DND-41 (cell line): ENCODE data around the gene SCCPDH.

Source experiments
- ATAC-seq: fragments of 200-7000 bp; cut with Tn5 transposase; 3 replicates; pipeline ENCODE4 v1.9.1; 2021; ENCODE audit warnings: low read depth; ENCODE audit not compliant: insufficient read depth
- DNase-seq: peaks from one replicate; pipeline ENCODE4 v3.0.0-alpha.2; 2020
- H2AFZ ChIP-seq: 2 replicates; pipeline ENCODE4 v1.6.0; 2012; ENCODE audit warnings: low read depth, low read length
- H3K27ac ChIP-seq: 2 replicates; pipeline ENCODE4 v1.5.1; 2012; ENCODE audit warnings: low read length, inconsistent platforms
- H3K27me3 ChIP-seq: fragments of 200-600 bp; sonication (generic); 2 replicates; pipeline ENCODE4 v1.6.0; 2012; ENCODE audit warnings: low read length, mild to moderate bottlenecking, inconsistent platforms; ENCODE audit not compliant: insufficient read depth, poor library complexity
- H3K36me3 ChIP-seq: 2 replicates; pipeline ENCODE4 v1.5.1; 2012; ENCODE audit warnings: low read length, inconsistent platforms; ENCODE audit not compliant: insufficient read depth
- H3K4me1 ChIP-seq: 2 replicates; pipeline ENCODE4 v1.5.1; 2012; ENCODE audit warnings: mild to moderate bottlenecking, low read length; ENCODE audit not compliant: insufficient read depth
- H3K4me2 ChIP-seq: 2 replicates; pipeline ENCODE4 v1.6.0; 2012; ENCODE audit warnings: mild to moderate bottlenecking, moderate library complexity, low read length, inconsistent platforms; ENCODE audit not compliant: insufficient read depth
- H3K4me3 ChIP-seq, 2 experiments: fragments of 200-600 bp in 1 of 2; shearing (Covaris generic) in 1 of 2; 2 replicates each; pipeline ENCODE4 v1.5.1; 2012 to 2016; ENCODE audit warnings: inconsistent platforms in 2 of 2, low read length in 2 of 2, mild to moderate bottlenecking in 2 of 2, low read depth in 1 of 2, moderate library complexity in 1 of 2
- H3K79me2 ChIP-seq: 2 replicates; pipeline ENCODE4 v1.6.0; 2012; ENCODE audit warnings: low read length, inconsistent platforms; ENCODE audit not compliant: insufficient read depth
- H3K9ac ChIP-seq: 2 replicates; pipeline ENCODE4 v1.6.0; 2012; ENCODE audit warnings: low read depth, mild to moderate bottlenecking, inconsistent platforms, low read length, moderate library complexity
- H3K9me3 ChIP-seq: 2 replicates; pipeline ENCODE4 v1.5.1; 2012; ENCODE audit warnings: low read length, moderate library complexity, mild to moderate bottlenecking, inconsistent platforms; ENCODE audit not compliant: insufficient read depth, severe bottlenecking
- H4K20me1 ChIP-seq: 2 replicates; pipeline ENCODE4 v1.6.0; 2012; ENCODE audit warnings: low read length; ENCODE audit not compliant: insufficient read depth
- CTCF ChIP-seq: IDR thresholded peaks from 2 replicates; pipeline ENCODE4 v1.5.1; 2012; ENCODE audit warnings: borderline replicate concordance, low read length, moderate library complexity, mild to moderate bottlenecking; ENCODE audit not compliant: poor library complexity, severe bottlenecking; ENCODE audit errors: extremely low read depth
- EZH2 ChIP-seq: IDR thresholded peaks from 3 replicates; pipeline ENCODE4 v1.6.1; 2012; ENCODE audit warnings: borderline replicate concordance, low read depth, mild to moderate bottlenecking, moderate library complexity, low read length, inconsistent platforms; ENCODE audit not compliant: severe bottlenecking

Gene SCCPDH

GRCh38 chr1:246724016-246724730, at the start of gene SCCPDH:
TSS of gene SCCPDH (plus strand) at chr1:246724409. CDS start at chr1:246724423, 14 bp downstream.
- H3K36me3 ChIP-seq = peaks cover 29% of the 10 kb centered on the region
- DNase-seq (peak; percentile 84), ATAC-seq (peak; percentile 94)
- peak within 1 kb of the TSS; percentile 92 for H3K4me2 ChIP-seq
- peak within 1 kb of the TSS; percentile 95 for H2AFZ ChIP-seq
- peaks cover 16% of the 10 kb centered on the region for H3K9me3 ChIP-seq
- no peaks in the 10 kb centered on the region for H4K20me1 ChIP-seq
- peak within 1 kb of the TSS; percentile 80 to 94 for H3K4me3 ChIP-seq
- no peaks in the 10 kb centered on the region for H3K27me3 ChIP-seq
- TF ChIP-seq EZH2 (no peak), CTCF (no peak)
- H3K9ac ChIP-seq = peak within 1 kb of the TSS; percentile 98
- peaks cover 50% of the 10 kb centered on the region for H3K79me2 ChIP-seq
- H3K4me1 ChIP-seq = peaks cover 26% of the 10 kb centered on the region
- H3K27ac ChIP-seq = peak within 1 kb of the TSS; percentile 86

- ATAC-seq (no peak), DNase-seq (no peak)
- TF ChIP-seq CTCF (no peak), EZH2 (no peak)
- Histone ChIP-seq H3K27me3 (no peaks in the 10 kb centered on the region), H3K36me3 (no peaks in the 10 kb centered on the region), H3K9me3 (no peaks in the 10 kb centered on the region), H3K79me2 (no peaks in the 10 kb centered on the region), H3K4me2 (no peak overlapping the region), H3K4me3 (no peak overlapping the region), H3K27ac (no peak overlapping the region), H2AFZ (no peak overlapping the region), H3K4me1 (no peaks in the 10 kb centered on the region), H3K9ac (no peak overlapping the region), H4K20me1 (no peaks in the 10 kb centered on the region)
These were observed 46.4 kb upstream of the SCCPDH start for GRCh38 chr1:246677842-246678241.

GRCh38 chr1:246678816-246679793, 45.1 kb upstream of the SCCPDH start:
- H3K4me1 ChIP-seq = no peaks in the 10 kb centered on the region
- H3K4me2 ChIP-seq = no peak overlapping the region
- H3K27ac ChIP-seq = no peak overlapping the region
- H3K9me3 ChIP-seq = no peaks in the 10 kb centered on the region
- no peaks in the 10 kb centered on the region for H4K20me1 ChIP-seq
- no peak for TF ChIP-seq CTCF
- no peak for TF ChIP-seq EZH2
- H3K79me2 ChIP-seq = no peaks in the 10 kb centered on the region
- ATAC-seq = no peak
- no peak for DNase-seq
- H3K4me3 ChIP-seq = no peak overlapping the region
- no peak overlapping the region for H2AFZ ChIP-seq
- H3K27me3 ChIP-seq = no peaks in the 10 kb centered on the region
- no peaks in the 10 kb centered on the region for H3K36me3 ChIP-seq
- H3K9ac ChIP-seq = no peak overlapping the region
